ENCODE measurements around the gene FAM83C. TPM values are rescaled to one million over a fixed set of nuclear protein-coding genes. Genes with fewer than 3 reads are reported as not detected.

The FAM83C gene
- total RNA-seq, 2 experiments from 2014 or later: not detected

- DNase-seq (ENCODE audit: low spot score): no peak
- Histone ChIP-seq H3K79me2 (ENCODE audit: insufficient read depth, low read depth, low read length) (no peaks in the 10 kb centered on the region), H3K36me3 (ENCODE audit: insufficient read depth, low read length) (no peaks in the 10 kb centered on the region), H3K9me3 (ENCODE audit: low read length) (no peaks in the 10 kb centered on the region), H3K4me2 (ENCODE audit: low read length) (no peak overlapping the region), H3K4me1 (ENCODE audit: insufficient read depth, low read length, poor library complexity, severe bottlenecking) (no peaks in the 10 kb centered on the region), H3K4me3 (ENCODE audit: low read depth, low read length, poor library complexity, severe bottlenecking) (no peak overlapping the region), H3K9me2 (ENCODE audit: insufficient read depth, low read length) (no peaks in the 10 kb centered on the region), H3K27ac (ENCODE audit: low read depth, low read length, poor library complexity, severe bottlenecking) (no peak overlapping the region), H2AFZ (ENCODE audit: low read length) (no peak overlapping the region), H4K20me1 (ENCODE audit: insufficient read depth, low read length) (no peaks in the 10 kb centered on the region)
- ChIA-PET POLR2A (no interaction called here), CTCF (ENCODE audit: unreplicated experiment) (no interaction called here)
- no peak for TF ChIP-seq CTCF (conservative IDR thresholded peaks at IDR 0.05; ENCODE audit: low read length)
- no peak for TF ChIP-seq EZH2phosphoT487 (IDR thresholded peaks at IDR 0.05; ENCODE audit: borderline replicate concordance, low read depth, low read length)
- intact Hi-C loops (cut with micrococcal nuclease; ENCODE audit: unreplicated experiment): no loop called here
- BruUV-seq (replicated peaks): no TSS peak
These were observed 1.3 kb downstream of the FAM83C start for GRCh38 chr20:35290887-35291417.

- no peak overlapping the region for H3K4me3 ChIP-seq (ENCODE audit: low read depth, low read length, poor library complexity, severe bottlenecking)
- H3K36me3 ChIP-seq (ENCODE audit: insufficient read depth, low read length): no peaks in the 10 kb centered on the region
- no peaks in the 10 kb centered on the region for H3K9me3 ChIP-seq (ENCODE audit: low read length)
- H3K4me1 ChIP-seq (ENCODE audit: insufficient read depth, low read length, poor library complexity, severe bottlenecking): no peaks in the 10 kb centered on the region
- no peak overlapping the region for H2AFZ ChIP-seq (ENCODE audit: low read length)
- intact Hi-C loops (cut with micrococcal nuclease; ENCODE audit: unreplicated experiment): no loop called here
- ChIA-PET CTCF (ENCODE audit: unreplicated experiment) (interaction anchor here (0.6 kb wide), 1 partner anchor 1819 kb away, joined by 3 read pairs; no protein-coding TSS in a partner anchor), POLR2A (no interaction called here)
- BruUV-seq (replicated peaks): no TSS peak
- H3K27ac ChIP-seq (ENCODE audit: low read depth, low read length, poor library complexity, severe bottlenecking): no peak overlapping the region
- no peak overlapping the region for H3K4me2 ChIP-seq (ENCODE audit: low read length)
- H3K9me2 ChIP-seq (ENCODE audit: insufficient read depth, low read length): no peaks in the 10 kb centered on the region
- no peak for DNase-seq (ENCODE audit: low spot score)
- no peaks in the 10 kb centered on the region for H3K79me2 ChIP-seq (ENCODE audit: insufficient read depth, low read depth, low read length)
- TF ChIP-seq CTCF (conservative IDR thresholded peaks at IDR 0.05; ENCODE audit: low read length) (no peak), EZH2phosphoT487 (IDR thresholded peaks at IDR 0.05; ENCODE audit: borderline replicate concordance, low read depth, low read length) (no peak)
- H4K20me1 ChIP-seq (ENCODE audit: insufficient read depth, low read length): no peaks in the 10 kb centered on the region
These were observed 1.9 kb downstream of the FAM83C start for GRCh38 chr20:35290186-35290886.

All from OCI-LY7 (cell line).